Neuronal stem cell (in vitro differentiated cells): ENCODE data around the gene RHOBTB3.

Source experiments
- DNase-seq: peaks from one replicate; pipeline ENCODE4 v3.0.0-alpha.2; 2013; ENCODE audit warnings: low spot score
- H2AFZ ChIP-seq: one replicate; pipeline ENCODE4 v1.6.1; 2013; ENCODE audit warnings: mild to moderate bottlenecking, low read length, inconsistent platforms
- H2AK5ac ChIP-seq: 2 replicates; pipeline ENCODE4 v1.6.1; 2013; ENCODE audit warnings: low read depth, mild to moderate bottlenecking, inconsistent platforms, low read length, moderate library complexity, mixed read lengths
- H2BK120ac ChIP-seq: 2 replicates; pipeline ENCODE4 v1.6.1; 2013; ENCODE audit warnings: low read depth, mild to moderate bottlenecking, inconsistent platforms, low read length, moderate library complexity, mixed read lengths
- H2BK12ac ChIP-seq: one replicate; pipeline ENCODE4 v1.6.1; 2013; ENCODE audit warnings: low read length, inconsistent platforms
- H2BK15ac ChIP-seq: 2 replicates; pipeline ENCODE4 v1.6.1; 2013; ENCODE audit warnings: mild to moderate bottlenecking, low read length, inconsistent platforms, mixed read lengths
- H2BK5ac ChIP-seq: one replicate; pipeline ENCODE4 v1.6.1; 2013; ENCODE audit warnings: inconsistent platforms, mild to moderate bottlenecking, low read length, moderate library complexity
- H3K14ac ChIP-seq: one replicate; pipeline ENCODE4 v1.6.1; 2013; ENCODE audit warnings: low read length, inconsistent platforms
- H3K18ac ChIP-seq: 2 replicates; pipeline ENCODE4 v1.6.1; 2013; ENCODE audit warnings: low read length, inconsistent platforms
- H3K23ac ChIP-seq: 2 replicates; pipeline ENCODE4 v1.6.1; 2013; ENCODE audit warnings: low read depth, mild to moderate bottlenecking, mixed read lengths, low read length, inconsistent platforms; ENCODE audit not compliant: poor library complexity
- H3K27ac ChIP-seq: replicated peaks from 3 replicates; pipeline ENCODE4 v1.5.1; 2013; ENCODE audit warnings: low read length, inconsistent platforms
- H3K27me3 ChIP-seq, 3 experiments: 2 replicates each; pipeline ENCODE4 v1.6.1; 2013; ENCODE audit warnings: low read length in 3 of 3, mild to moderate bottlenecking in 2 of 3, inconsistent platforms in 1 of 3, low read depth in 1 of 3, mixed read lengths in 1 of 3, moderate library complexity in 1 of 3; ENCODE audit not compliant: control insufficient read depth in 3 of 3, insufficient read depth in 3 of 3
- H3K36me3 ChIP-seq, 2 donors: replicated peaks in 1 of 2; 2 replicates each; pipeline ENCODE4 v1.6.1; 2013; ENCODE audit warnings: low read length in 2 of 2; ENCODE audit not compliant: control insufficient read depth in 2 of 2, insufficient read depth in 2 of 2
- H3K4ac ChIP-seq: 2 replicates; pipeline ENCODE4 v1.6.1; 2013; ENCODE audit warnings: inconsistent platforms, mild to moderate bottlenecking, low read length, moderate library complexity
- H3K4me1 ChIP-seq, 2 donors: 1 replicate in 1 of 2; 2 replicates in 1 of 2; pipeline ENCODE4 v1.6.1; 2013; ENCODE audit warnings: low read length in 2 of 2, low read depth in 1 of 2; ENCODE audit not compliant: control insufficient read depth in 2 of 2, insufficient read depth in 1 of 2
- H3K4me2 ChIP-seq: one replicate; pipeline ENCODE4 v1.6.1; 2013; ENCODE audit warnings: mild to moderate bottlenecking, low read length, inconsistent platforms; ENCODE audit not compliant: insufficient read depth, poor library complexity, severe bottlenecking
- H3K4me3 ChIP-seq, 2 donors: 2 replicates each; pipeline ENCODE4 v1.5.1; 2013; ENCODE audit warnings: low read length in 2 of 2, mild to moderate bottlenecking in 2 of 2, inconsistent platforms in 1 of 2, moderate library complexity in 1 of 2
- H3K79me1 ChIP-seq: one replicate; pipeline ENCODE4 v1.6.1; 2013; ENCODE audit warnings: low read depth, mild to moderate bottlenecking, inconsistent platforms, low read length, moderate library complexity
- H3K9ac ChIP-seq: one replicate; pipeline ENCODE4 v1.6.1; 2013; ENCODE audit warnings: mild to moderate bottlenecking, low read depth, low read length, inconsistent platforms; ENCODE audit not compliant: poor library complexity
- H3K9me3 ChIP-seq, 2 donors: replicated peaks in 1 of 2; 2 replicates each; pipeline versions ENCODE3 to v1.6.1; 2013; ENCODE audit warnings: low read length in 2 of 2, mild to moderate bottlenecking in 2 of 2, inconsistent platforms in 1 of 2, low read depth in 1 of 2, mixed read lengths in 1 of 2, moderate library complexity in 1 of 2; ENCODE audit not compliant: control insufficient read depth in 2 of 2, insufficient read depth in 1 of 2
- H4K8ac ChIP-seq: one replicate; pipeline ENCODE4 v1.6.1; 2013; ENCODE audit warnings: low read depth, mild to moderate bottlenecking, inconsistent platforms, low read length, moderate library complexity
- H4K91ac ChIP-seq: one replicate; pipeline ENCODE4 v1.6.1; 2013; ENCODE audit warnings: low read length, low read depth, mild to moderate bottlenecking, inconsistent platforms; ENCODE audit not compliant: poor library complexity
- WGBS, 2 donors: extraction: QIAGEN DNeasy Blood & Tissue Kit; methylation state at CpG; one replicate each; pipeline ENCODE4 v1.1.7; 2013; ENCODE audit warnings: missing lambda C conversion rate in 2 of 2, mixed read lengths in 1 of 2; ENCODE audit not compliant: insufficient read length in 2 of 2, insufficient replicate concordance in 1 of 2; ENCODE audit errors: extremely low coverage in 2 of 2; 5-methylcytosine and 5-hydroxymethylcytosine counted together

RHOBTB3 gene

DNA sequence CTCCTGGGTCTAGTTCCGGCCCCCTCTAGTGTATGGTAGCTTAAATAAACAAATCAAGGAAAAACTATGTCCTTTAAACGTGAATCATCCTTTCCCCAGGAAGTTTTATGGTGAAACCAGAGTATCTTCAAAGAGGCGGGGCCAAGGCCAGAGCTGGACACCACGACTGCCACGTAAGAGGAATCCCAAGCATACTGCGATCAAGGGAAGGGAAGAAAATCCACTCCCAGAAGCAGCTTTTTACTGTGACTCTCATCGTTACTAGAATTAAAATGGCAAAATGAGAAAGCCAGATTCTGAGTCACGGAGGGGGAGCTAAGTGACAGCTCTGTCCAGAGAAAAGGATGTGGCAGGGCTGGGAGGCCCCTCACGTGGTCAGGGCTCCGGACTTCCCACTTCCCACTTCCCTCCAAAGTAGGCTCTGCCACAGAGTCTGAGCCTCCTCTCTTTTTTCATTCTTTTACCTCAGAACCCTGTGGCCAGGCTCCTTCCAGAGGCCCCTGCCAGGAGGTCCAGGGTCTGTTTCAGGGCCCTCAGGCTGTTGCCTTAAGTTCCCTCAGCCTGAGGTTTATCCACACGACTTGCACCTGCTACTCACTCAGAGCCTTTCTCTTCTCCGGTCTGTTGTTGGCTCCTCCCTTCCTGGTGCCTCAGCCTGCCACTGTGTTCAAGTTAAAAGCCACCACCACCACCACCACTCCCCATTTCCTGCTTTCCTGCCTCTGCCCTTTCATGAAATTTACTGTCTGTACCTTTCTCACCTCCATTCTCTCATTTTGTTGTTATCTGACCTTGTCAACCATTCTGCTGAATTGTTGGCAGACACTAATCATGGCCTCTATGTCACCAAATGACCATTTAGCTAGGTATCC, 92.8 kb downstream of the RHOBTB3 start:
- H3K18ac ChIP-seq = no peak overlapping the region
- no peak overlapping the region for H2BK120ac ChIP-seq
- no peak overlapping the region for H2BK5ac ChIP-seq
- H3K79me1 ChIP-seq = peaks cover 2% of the 10 kb centered on the region
- no peaks in the 10 kb centered on the region for H3K36me3 ChIP-seq
- H3K27me3 ChIP-seq = no peaks in the 10 kb centered on the region
- no peak overlapping the region for H3K27ac ChIP-seq
- peak overlapping the region; percentile 95 for H2AFZ ChIP-seq
- H3K14ac ChIP-seq = no peak overlapping the region
- H3K4me2 ChIP-seq = no peak overlapping the region
- H3K4me1 ChIP-seq = peaks cover 11 to 20% of the 10 kb centered on the region in 2 donors
- H2BK15ac ChIP-seq = no peak overlapping the region
- no CpG with 5 or more reads among the region's 12 CpGs for WGBS, 2 donors
- H3K9ac ChIP-seq = no peak overlapping the region
- no peak overlapping the region for H4K91ac ChIP-seq
- DNase-seq = no peak
- H3K4me3 ChIP-seq = no peak overlapping the region
- H2AK5ac ChIP-seq = no peak overlapping the region
- no peak overlapping the region for H2BK12ac ChIP-seq
- no peaks in the 10 kb centered on the region for H3K9me3 ChIP-seq
- H3K4ac ChIP-seq = no peak overlapping the region
- no peak overlapping the region for H3K23ac ChIP-seq
- H4K8ac ChIP-seq = no peak overlapping the region

DNA sequence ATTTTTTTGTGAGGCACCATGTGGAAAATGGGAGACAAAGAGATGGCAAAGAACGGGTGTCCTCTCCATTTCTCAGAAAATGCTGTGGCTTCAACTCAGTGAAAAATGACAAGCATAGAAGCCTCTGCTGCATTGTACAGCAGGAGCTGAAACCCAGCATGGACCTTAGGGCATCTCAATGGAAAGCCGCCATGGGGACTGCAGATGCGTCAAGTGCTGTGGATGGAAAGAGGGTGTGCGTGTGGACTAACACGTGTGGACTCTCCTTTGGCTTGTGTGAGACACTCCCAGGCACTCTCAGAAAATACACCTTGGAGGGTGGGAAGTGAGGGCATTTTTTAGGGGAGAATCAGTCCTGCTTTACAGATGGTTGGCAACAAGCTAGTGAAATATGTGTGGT, 93.6 kb downstream of the RHOBTB3 start:
- H3K4me1 ChIP-seq = peaks cover 11 to 20% of the 10 kb centered on the region in 2 donors
- H2AFZ ChIP-seq = peak overlapping the region; percentile 95
- no peak overlapping the region for H3K18ac ChIP-seq
- H3K4me3 ChIP-seq = no peak overlapping the region
- no peaks in the 10 kb centered on the region for H3K36me3 ChIP-seq
- no peak for DNase-seq
- peaks cover 2% of the 10 kb centered on the region for H3K79me1 ChIP-seq
- H3K27ac ChIP-seq = no peak overlapping the region
- no CpG with 5 or more reads among the region's 5 CpGs for WGBS, 2 donors
- H2BK5ac ChIP-seq = no peak overlapping the region
- no peak overlapping the region for H2BK120ac ChIP-seq
- no peak overlapping the region for H2BK12ac ChIP-seq
- no peak overlapping the region for H3K4me2 ChIP-seq
- no peak overlapping the region for H3K23ac ChIP-seq
- H2AK5ac ChIP-seq = no peak overlapping the region
- no peak overlapping the region for H3K4ac ChIP-seq
- H3K9ac ChIP-seq = no peak overlapping the region
- no peak overlapping the region for H3K14ac ChIP-seq
- no peaks in the 10 kb centered on the region for H3K27me3 ChIP-seq
- H2BK15ac ChIP-seq = no peak overlapping the region
- H4K91ac ChIP-seq = no peak overlapping the region
- H3K9me3 ChIP-seq = no peaks in the 10 kb centered on the region
- no peak overlapping the region for H4K8ac ChIP-seq

DNA sequence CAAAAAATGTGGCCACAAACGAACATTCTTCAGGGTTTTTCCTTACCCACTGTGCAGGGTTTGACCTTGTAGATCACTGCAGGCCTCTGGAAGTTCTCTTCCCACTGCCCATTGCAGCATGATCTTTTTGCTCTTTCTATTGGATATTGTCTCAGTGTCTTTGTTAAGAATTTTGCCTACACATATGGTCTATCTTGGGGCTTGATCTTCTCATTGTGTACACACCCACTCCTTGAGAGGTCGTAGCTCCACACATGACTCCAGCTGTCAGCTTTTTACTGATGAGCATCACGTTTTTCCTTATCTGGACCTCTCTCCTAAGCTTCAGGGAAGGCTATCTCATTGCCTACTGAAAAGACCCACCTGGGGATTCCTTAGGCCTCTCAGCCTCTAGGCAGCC, 94.4 kb downstream of the RHOBTB3 start:
- H3K4me3 ChIP-seq = no peak overlapping the region
- DNase-seq = no peak
- peaks cover 11 to 20% of the 10 kb centered on the region in 2 donors for H3K4me1 ChIP-seq
- H2AFZ ChIP-seq = no peak overlapping the region
- WGBS, 2 donors = no CpG with 5 or more reads among the region's 3 CpGs
- H2BK12ac ChIP-seq = no peak overlapping the region
- H3K9me3 ChIP-seq = no peaks in the 10 kb centered on the region
- no peak overlapping the region for H2AK5ac ChIP-seq
- no peaks in the 10 kb centered on the region for H3K36me3 ChIP-seq
- no peak overlapping the region for H3K9ac ChIP-seq
- no peak overlapping the region for H3K4me2 ChIP-seq
- no peak overlapping the region for H3K14ac ChIP-seq
- no peak overlapping the region for H3K23ac ChIP-seq
- peaks cover 2% of the 10 kb centered on the region for H3K79me1 ChIP-seq
- no peak overlapping the region for H2BK120ac ChIP-seq
- no peak overlapping the region for H3K18ac ChIP-seq
- no peak overlapping the region for H2BK5ac ChIP-seq
- no peak overlapping the region for H3K27ac ChIP-seq
- no peak overlapping the region for H4K91ac ChIP-seq
- no peak overlapping the region for H2BK15ac ChIP-seq
- no peak overlapping the region for H3K4ac ChIP-seq
- H3K27me3 ChIP-seq = peaks cover 0 to 4% (median 0%) of the 10 kb centered on the region in 3 experiments
- H4K8ac ChIP-seq = no peak overlapping the region

DNA sequence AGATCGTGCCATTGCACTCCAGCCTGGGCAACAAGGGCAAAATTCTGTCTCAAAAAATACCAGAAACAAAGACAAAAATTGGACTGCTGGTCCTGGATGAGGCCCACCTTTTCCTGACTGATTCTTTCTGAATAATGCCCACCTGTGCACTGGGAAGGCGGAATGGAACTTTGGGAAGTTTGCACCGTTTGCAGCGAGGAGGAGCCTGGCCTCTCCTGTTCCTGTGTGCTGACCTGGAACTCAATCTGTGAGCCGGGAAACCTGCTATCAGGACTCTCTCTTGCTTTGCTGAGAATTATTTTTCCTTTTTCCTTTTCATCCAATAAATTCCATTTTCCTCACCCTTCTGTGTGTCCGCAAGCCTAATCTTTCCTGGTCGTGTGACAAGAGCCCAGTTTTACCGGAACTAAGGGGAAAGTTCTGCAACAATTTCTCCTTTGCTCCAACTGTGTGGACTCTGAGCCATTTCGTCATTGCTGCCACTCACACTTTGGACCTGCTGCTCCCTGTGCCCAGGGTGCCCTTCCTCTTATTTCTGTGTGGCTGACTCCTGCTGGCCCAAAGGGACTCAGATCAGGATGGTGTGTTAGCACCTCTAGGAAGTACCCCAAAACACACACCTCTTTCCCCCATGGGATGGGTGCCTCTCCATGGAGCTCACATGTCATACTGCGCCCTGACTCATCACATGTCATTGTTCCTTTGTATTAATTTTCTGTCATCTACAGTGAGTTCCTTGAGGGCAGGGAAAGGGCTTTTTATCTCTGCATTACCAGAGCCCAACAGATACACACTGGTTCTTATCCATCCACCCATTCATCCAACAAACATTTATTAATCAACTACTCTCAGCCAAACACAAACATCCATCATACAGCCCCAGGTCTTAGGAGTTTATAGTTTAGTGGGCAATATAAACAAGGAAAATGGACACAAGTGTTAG, 96.1 kb downstream of the RHOBTB3 start:
- Histone ChIP-seq H2AK5ac (no peak overlapping the region), H3K4me1 (peaks cover 6 to 15% of the 10 kb centered on the region in 2 donors), H4K91ac (no peak overlapping the region), H3K14ac (no peak overlapping the region), H2BK5ac (no peak overlapping the region), H3K27ac (no peak overlapping the region), H3K9me3 (no peaks in the 10 kb centered on the region), H3K23ac (no peak overlapping the region), H2AFZ (no peak overlapping the region), H2BK12ac (no peak overlapping the region), H4K8ac (no peak overlapping the region), H3K18ac (no peak overlapping the region), H2BK120ac (no peak overlapping the region), H3K9ac (no peak overlapping the region), H3K4me2 (no peak overlapping the region), H2BK15ac (no peak overlapping the region), H3K79me1 (no peaks in the 10 kb centered on the region), H3K4ac (no peak overlapping the region), H3K36me3 (no peaks in the 10 kb centered on the region), H3K27me3 (peaks cover 0 to 11% (median 0%) of the 10 kb centered on the region in 3 experiments), H3K4me3 (no peak overlapping the region)
- no CpG with 5 or more reads among the region's 10 CpGs for WGBS, 2 donors
- no peak for DNase-seq
